Femur (tissue), 1 donor: ENCODE measurements around the gene FBXO24.
"Not testable (repeated sequence)": the region's sequence is repeated elsewhere in the genome, so short reads cannot be mapped to it uniquely, and the experiment has no call there.

ENCODE experiments used
- DNase-seq: peaks from one replicate; pipeline ENCODE4 v3.0.0-alpha.2; 2017

Gene FBXO24, protein sequence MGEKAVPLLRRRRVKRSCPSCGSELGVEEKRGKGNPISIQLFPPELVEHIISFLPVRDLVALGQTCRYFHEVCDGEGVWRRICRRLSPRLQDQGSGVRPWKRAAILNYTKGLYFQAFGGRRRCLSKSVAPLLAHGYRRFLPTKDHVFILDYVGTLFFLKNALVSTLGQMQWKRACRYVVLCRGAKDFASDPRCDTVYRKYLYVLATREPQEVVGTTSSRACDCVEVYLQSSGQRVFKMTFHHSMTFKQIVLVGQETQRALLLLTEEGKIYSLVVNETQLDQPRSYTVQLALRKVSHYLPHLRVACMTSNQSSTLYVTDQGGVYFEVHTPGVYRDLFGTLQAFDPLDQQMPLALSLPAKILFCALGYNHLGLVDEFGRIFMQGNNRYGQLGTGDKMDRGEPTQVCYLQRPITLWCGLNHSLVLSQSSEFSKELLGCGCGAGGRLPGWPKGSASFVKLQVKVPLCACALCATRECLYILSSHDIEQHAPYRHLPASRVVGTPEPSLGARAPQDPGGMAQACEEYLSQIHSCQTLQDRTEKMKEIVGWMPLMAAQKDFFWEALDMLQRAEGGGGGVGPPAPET

DNA sequence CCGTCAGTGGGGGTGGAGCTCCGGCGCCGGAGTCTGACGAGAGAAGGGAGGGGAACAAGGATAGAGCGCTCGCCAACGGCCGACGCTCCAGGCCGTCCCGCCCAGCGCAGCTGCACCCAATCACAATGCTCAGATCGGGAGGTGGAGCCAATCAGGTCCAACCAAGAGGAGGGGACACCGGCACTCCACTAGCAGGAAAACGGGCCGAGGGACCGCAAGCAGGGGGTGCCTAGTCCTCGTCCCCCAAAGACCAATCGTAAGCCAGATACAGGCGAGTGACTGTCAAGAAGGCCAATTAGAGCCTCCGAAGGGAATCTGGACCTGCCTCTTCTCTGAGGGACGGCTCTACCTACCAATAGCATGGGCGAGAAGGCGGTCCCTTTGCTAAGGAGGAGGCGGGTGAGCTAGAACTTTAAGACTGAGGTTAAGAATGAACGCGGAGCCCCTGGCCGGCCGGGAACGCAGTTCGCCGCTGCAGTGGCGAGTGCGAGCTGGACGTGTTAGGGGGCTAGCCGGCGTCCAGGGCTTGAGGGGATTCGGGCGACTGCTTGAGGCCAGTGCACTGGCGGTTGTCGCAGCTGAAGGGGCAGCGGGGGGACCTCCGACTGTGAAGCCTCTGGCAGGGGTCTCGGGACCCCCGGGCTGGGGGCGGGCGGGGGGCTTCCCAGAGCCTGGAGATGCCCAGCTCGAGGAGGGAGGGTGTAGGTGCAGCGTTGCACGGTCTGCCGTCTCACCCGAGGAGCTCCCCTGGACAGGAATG lies at the start of gene FBXO24:
TSS of gene FBXO24 (plus strand) at position 63 of the 760 bp plus-strand sequence. CDS start at position 361, 298 bp downstream.
- DNase-seq = peak; percentile 100

DNA sequence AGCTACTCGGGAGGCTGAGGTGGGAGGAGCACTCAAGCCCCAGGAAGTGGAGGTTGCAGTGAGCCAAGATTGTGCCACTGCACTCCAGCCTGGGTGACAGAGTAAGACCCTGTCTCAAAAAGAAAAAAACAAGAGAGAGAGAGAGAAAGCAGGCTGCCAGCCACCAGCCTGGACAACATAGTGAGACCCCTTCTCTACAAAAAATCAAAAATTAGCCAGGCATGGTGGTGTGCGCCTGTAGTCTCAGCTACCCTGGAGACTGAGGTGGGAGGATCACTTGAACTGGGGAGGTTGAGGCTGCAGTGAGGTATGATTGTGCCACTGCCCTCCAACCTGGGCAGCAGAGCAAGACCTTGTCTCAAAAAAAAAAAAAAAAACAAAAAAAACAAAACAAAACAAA lies 49.4 kb upstream of the FBXO24 start:
- not testable (repeated sequence) for DNase-seq

DNA sequence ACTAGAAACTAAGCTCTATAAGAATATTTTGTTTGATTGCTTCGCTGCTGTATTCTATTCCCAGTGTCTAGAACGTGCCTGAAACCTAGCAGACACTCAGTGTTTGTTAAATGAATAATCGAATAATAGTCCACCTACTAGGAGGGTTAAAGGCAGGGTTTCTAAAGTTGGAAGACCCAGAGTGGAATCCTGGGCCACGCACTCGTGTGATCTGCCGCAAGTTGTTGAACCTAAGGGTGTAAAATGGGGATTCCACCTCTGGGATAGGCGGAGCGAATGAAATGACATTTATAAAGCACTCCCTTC lies 47.8 kb upstream of the FBXO24 start:
- DNase-seq = no peak

DNA sequence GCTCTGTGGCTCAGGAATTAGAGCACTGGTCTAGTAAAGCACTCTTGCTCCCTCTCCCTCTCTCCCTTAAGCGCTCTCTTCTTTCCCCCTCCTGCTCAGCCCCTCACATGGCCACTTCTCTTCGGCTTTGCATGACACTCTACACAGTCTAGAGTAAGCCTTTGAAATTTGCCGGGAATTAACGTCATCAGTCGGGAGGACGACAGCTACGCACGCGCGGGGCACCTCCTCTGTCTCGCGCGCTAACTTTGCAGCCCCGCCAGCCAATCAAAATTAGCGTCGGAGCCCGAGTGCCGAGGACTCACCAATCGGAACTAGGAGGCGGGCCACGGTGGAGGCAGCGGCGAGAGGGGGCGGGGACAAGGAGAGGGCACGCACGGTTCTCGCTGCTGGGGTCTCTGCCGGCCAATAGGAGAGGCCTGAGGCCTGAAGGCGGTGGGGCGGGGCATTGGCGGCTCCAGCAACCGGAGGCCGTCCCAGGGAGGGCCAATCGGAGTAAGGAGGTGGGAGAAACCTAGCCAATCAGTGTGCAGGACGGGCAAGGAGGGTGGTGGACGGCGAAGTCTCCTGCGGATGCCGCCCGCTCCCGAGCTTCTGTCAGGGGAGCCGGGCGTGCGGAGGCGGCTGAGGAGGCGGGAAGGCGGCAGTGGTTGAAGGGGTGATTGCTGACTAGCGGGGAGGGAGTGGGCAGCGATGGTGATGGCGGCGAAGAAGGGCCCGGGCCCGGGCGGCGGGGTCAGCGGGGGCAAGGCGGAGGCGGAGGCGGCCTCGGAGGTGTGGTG lies 47.3 kb upstream of the FBXO24 start, which contains the start of gene AGFG2:
TSS of gene AGFG2 (plus strand) at position 550 of the 782 bp plus-strand sequence. CDS start at position 694, 144 bp downstream.
- peak; percentile 100 for DNase-seq

DNA sequence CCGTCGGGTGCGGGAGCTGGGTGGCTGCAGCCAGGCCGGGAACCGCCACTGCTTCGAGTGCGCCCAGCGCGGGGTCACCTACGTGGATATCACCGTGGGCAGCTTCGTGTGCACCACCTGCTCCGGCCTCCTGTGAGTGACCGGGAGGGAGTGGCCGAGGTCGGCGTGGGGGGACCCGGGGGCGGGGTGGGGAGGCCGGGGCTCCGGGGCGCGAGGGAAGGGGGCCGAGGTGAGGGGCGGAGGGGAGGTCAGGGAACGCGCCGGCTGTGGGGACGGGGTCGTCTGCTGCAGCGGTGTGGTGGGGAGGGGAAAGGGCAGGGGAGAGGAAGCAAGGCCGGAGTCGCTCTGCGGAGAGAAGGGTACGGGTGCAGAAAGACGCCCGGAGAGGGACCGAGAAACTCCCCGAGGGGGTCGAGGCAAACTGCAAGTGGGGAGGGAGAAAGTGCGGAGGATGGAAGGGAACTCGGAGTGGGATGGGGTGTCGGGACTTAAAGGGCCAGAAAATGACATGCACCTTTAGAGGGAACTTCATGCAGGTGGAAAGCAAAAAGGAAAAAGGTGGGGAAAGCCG lies 46.6 kb upstream of the FBXO24 start:
- no peak for DNase-seq

DNA sequence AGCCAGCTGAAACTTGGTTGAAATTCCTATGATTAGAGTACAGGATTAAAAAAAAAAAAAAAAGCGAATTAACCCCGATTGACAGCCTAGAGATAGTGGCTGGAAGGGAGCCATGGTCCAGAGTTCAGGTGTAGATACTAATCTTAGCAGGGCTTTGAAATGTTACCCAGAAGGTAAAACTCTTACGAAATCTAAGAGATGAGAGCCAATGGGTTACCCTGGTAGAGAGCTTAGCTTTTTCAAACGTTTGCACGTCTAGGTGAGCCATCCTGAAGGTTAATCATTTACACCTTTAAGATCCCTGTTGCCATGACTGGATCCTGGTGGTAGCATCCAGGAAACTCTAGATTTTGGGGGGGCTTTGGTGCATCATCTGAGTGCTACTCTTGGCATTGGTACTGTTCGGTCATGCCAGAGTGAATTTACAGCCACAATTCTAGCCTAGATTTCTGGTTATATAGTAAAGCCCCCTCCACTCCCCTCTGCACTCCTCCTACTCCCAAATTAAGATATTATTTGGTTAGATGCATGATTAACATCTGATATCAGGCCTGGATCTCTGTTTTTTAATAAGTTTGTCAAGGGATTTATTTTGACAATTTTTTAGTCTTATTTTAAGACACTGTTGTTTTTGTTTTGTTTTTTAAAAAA lies 45.9 kb upstream of the FBXO24 start:
- no peak for DNase-seq

DNA sequence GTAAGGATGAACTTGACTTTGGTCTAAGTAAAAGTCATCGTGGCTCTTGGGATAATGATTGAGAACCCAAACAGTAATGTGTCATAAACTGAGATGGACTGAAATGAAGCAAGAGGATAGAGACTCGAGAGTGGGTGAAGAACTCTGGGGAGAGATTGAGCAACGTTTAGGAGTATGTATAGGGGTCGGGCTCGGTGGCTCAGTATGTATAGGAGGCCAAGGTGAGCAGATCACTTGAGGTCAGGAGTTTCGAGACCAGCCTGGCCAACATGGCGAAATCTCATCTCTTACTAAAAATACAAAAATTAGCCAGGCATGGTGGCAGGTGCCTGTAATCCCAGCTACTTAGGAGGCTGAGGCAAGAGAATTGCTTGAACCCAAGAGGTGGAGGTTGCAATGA lies 44.8 kb upstream of the FBXO24 start:
- DNase-seq = not testable (repeated sequence)

DNA sequence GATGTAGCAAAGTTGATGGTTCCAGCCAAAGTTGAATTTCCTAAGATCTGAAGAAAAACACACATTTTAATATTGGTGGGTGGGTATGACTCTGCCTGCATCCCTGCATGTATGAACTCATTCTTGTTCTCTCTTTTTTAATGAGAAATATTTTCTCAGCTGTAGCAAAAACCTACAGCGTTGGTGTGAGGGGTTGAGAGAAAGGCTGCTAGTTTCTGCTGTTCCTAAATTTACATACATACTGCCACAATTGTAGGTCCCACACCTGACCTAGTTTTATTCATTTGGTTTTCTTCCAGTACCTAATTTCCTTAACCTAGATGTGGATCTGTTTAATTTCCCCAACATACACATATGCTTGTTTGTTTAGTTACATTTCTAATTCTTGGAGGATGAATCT lies 42.5 kb upstream of the FBXO24 start:
- DNase-seq = no peak

DNA sequence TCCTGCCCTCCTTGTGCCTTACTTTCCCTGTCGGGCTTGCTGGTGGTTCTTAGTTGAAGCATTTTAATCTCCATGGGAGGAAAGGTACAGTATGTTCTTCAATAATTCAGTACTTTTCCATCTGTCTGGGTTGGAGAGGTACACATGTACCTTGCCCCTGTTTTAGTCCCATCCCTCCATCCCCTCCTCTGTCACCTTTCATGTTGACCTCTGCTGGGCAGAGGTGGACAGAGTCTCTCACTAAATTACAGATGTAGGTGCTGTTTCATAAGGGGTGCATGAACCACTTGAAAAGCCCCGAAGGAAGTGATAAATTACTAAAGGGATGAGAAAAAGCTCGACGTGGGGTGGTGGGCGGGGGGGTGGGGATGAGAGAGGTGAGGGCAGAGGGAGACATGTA lies 41.7 kb upstream of the FBXO24 start:
- no peak for DNase-seq

DNA sequence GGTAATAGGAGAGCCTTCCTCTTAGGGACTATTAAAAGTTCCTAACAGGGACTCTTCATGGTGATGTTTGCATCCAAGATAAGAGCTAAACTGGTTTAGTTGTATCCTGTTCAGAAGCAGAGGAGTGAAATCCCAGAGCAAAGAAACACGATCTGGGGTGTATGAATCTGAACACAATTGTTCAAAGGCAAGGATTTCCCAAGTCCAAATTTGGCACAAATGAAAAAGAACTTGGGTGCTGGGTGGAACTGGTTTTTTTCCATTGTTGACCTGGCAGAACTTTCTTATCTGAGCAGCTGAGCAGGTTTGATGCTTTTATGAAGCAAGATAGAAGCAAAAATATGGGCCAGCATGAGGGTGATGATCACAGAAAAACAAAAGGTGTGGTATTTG lies 41.2 kb upstream of the FBXO24 start:
- no peak for DNase-seq

DNA sequence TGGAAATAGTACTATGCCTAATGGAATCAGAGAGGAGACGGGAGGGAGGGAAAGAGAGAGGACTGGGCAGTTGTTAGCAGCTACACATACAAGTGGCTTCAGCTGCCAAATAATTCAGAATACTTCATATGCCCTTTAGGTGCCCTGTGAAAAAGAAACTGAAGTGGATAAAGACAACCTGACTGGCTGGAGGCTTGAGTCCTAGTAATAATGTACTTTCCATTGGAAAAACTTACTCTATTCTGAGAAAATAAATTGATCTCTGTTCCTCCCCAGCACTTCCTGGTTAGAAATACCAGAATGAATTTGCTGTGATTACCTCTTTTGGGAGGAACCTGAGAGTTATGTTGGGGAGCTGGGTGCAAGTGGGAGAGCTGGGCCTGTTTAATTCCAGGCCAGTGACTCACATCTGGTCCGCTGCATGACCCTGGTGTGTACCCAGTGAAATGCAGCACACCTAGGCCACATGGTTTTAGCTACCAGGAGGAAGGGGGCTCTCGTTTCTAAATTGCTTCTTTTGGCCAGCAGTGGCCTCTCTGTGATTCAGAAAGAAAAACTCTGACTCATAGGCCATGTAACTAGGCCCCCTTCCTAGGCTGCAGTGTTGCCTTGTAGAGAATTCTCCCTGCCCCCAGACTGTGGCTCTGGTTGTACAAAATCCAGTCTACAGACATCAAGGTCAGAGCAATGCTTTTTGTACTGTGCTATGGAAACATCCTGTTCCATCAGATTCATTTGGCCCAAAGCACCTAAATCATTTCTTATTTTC lies 40.6 kb upstream of the FBXO24 start:
- peak; percentile 60 for DNase-seq

DNA sequence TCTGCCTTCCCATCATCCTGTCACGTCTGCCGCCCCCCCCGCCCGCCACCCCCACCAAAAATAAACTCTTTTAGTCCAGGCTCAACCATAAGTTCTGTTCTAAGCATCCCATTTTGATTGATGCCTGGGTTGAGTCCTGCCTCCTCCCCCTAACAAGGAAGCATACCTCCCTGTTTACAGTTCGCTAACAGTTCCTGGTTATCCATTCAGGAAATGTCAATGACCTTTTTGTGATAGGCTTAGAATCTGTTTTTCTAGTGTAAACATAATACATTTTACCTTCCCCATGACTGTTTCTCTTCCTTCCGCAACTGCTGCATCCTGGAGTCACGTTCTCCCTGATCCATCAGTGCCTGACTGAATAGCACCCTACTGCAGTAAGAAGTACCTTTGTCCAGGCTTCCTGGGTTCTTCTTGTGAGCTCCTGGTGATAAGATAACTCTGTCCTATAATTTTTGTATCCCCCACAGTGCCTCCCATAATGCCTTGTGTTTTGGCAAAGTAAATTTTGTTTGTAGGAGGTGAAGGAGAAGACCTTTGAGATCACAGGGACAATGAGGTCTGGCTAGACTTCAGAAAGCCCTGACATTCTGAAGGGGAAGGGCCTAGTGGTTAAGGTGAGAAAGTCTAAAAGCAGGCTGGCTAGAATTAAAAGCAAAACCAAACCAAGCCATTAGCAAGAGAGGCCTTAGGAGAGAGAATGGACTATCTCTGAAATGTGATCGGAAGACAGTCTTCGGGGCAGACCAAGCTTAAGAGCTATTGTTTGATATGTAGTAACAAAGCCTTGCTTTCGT lies 39.8 kb upstream of the FBXO24 start:
- no peak for DNase-seq

DNA sequence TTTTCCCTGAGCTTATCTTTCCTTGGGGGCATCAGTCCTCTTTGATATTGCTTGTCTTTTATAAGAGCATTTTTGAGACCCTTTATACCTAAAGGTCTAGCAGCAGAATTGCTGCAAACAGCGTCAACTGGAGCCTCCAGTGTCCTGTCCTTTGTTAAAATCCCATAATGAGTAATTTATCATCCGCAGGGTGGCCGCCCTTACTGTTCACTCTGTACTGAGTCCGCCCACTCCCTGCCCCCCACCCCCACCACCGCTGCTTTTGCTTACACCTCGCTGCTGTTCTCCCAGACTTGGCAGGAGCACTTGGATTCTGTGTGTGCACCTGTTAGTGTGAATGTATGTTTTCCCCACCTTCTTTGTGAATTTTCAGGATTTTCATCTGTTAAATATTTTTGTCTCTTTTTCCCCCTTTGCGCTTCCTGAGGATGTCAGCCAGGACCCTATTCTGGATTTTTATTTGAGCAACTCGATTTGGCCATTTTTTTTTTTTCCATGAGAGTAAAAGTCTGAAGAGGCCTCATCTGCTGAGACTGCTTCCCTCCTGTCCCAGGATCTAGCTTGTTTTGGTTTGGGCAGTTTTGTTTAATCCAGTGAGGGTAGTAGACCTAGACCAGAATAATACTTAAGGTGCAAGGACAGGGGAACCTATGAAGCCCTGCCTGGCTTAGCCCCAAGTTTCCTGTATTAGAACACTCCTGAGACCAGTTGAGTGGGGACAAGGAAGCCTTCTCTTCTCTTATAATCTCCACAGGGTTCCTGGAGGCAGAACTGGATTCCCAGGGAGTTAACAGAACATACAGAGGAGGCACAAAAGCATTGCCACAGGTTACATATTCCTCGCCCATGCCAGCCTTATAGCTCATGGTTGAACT lies 39.0 kb upstream of the FBXO24 start:
- DNase-seq = no peak

DNA sequence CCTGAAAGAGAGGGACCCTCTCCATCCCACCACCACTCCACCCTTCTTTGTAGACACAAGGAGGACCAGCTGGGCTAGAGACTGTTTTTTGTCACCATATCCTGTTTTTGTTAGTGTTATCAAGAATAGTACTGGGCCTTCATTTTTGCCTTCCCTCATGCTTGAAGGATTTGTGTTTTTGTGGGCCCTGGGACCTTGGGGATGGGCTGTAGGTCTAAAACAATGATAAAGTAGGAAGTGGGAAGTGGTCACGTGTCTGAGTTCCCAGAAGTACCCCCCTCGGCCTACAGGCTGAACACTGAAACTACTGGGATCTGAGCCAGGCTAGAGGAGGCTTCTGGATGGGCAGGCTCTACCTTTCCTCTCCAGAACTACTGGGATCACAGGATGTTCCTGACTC lies 38.3 kb upstream of the FBXO24 start:
- no peak for DNase-seq

DNA sequence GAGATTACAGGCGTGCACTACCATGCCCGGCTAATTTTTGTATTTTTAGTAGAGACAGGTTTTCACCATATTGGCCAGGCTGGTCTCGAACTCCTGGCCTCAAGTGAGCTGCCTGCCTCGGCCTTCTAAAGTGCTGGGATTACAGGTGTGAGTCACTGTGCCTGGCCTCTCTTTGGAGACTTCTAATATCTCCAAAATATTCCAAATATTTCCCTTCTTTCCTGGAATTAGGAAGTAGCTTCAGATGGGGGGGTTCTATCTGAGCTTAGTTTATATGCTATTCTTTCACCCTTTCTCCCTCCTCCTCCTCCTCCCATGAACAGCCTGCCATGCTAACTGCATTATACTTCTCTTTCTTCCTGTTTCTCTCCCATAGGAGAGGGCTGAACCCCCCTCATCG lies 37.7 kb upstream of the FBXO24 start:
- not testable (repeated sequence) for DNase-seq

DNA sequence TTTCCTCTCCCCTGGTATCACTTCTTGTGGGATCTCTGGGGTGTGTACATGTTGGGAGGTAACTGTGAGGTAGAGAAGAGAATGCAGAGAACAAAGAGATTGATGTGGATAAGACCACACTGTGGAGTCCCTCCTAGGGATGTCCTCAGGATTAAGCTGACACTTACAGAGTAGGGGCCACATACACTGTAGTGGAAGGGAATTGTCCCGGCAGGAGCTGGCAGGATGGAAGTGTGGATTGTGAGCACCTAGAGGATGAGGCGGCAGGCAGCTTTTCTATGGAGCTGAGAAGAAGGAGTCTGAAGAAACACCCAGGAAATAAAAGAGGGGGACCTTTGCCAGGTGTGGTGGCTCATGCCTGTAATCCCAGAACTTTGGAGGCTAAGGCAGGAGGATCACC lies 33.6 kb upstream of the FBXO24 start:
- DNase-seq = no peak

DNA sequence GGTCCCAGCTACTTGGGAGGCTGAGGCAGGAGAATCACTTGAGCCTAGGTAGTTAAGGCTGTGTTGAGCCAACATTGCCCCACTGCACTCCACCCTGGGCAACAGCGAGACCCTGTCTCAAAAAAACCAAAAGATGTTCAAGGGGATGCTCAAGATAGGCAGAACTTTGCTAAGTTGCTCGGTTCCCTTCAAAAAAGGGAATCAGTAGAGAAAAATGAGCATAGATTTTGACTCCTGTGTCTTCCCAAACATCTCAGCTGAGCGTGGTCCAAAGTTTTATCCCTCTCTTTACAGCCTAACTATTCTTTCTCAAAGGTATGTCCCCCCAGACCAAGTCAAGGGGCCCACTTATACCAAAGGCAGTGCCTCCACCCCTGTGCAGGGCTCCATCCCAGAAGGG lies 33.1 kb upstream of the FBXO24 start:
- no peak for DNase-seq

DNA sequence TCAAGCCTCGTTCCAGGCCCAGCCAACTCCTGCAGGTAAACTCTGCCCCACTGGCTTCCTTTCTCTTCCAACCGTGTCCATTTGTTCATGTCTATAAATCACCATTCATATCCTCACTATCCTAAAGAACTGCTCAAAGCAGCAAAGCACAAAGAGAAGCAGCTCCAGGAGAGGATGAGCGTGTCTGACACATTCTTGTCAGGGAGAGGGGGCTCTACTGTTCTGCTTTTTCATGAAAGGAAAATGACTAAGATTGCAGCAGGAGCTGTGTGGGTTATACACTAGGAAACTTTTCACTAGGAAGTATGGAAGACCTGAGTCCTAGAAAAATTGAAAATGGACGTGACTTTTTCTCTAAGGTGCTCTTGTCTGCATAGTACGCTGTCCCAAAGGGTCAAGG lies 30.4 kb upstream of the FBXO24 start:
- no peak for DNase-seq

DNA sequence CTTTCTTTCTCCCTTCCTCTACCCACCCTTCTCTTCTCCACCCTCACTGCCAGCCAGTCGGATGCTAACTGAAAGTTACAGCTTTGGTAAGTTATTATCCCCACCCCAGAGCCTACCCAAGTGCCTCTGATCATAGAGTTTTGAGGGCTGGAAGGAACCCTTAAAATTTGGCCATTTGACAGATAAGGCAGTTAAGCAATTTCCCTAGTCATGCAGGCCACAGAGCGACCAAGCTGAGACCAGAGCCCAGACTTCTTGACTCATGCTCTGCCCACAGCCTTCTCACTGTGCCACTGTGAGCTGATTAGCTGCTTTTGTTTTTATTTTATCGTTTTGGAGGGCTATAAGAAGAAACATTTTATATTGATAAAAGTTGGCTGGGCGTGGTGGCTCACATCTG lies 29.6 kb upstream of the FBXO24 start:
- DNase-seq = no peak

DNA sequence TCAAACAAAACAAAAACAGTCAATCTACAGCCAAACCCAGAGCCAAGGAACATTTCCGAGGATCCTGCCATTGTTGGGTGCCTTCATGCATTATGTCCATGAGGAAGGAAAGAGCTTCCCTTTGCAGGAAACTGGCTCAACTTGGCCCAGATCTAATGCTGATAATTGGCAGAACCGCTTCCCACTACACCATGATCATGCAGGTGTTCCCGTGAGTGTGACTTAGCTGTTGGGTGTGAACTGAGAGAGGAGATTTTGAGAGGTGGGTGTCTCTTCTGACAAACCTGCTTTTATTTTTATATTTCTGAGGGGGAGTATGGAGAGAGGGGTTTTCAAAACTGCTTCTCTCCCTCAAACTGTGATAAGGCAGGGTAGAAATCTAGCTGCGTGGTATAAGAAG lies 27.0 kb upstream of the FBXO24 start:
- no peak for DNase-seq
